ENCODE results near the gene CD44. TPM values are rescaled to one million over a fixed set of nuclear protein-coding genes. Genes with fewer than 3 reads are reported as not detected.

The CD44 gene
- total RNA-seq, 4 donors from 2014 or later: 861 to 1,282 (median 914) TPM

DNA sequence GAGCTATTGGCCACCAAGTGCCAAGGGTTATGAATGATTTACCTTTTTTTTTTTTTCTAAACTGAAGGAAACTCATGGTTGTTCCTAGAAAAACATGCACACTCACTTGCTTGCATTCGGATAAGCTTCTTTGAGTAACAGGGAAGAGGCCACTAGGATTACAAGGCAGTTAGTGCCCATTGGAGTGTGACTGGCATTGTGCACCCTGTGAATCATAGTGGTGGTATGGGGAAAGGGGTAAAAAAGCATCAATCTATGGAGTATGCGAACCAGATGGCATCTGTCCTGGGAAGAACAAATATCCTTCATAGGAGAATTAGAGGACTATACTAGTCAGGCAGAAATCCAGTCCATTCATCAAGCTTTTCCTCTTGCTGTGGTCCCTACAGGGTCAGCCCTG is 24.2 kb downstream of the CD44 start:
- DNase-seq (ENCODE audit: low spot score in 2 of 2): no peak
- intact Hi-C loops (cut with DNase I; ENCODE audit: low total_unique reads): no loop called here
- TF ChIP-seq, protein P1, sequence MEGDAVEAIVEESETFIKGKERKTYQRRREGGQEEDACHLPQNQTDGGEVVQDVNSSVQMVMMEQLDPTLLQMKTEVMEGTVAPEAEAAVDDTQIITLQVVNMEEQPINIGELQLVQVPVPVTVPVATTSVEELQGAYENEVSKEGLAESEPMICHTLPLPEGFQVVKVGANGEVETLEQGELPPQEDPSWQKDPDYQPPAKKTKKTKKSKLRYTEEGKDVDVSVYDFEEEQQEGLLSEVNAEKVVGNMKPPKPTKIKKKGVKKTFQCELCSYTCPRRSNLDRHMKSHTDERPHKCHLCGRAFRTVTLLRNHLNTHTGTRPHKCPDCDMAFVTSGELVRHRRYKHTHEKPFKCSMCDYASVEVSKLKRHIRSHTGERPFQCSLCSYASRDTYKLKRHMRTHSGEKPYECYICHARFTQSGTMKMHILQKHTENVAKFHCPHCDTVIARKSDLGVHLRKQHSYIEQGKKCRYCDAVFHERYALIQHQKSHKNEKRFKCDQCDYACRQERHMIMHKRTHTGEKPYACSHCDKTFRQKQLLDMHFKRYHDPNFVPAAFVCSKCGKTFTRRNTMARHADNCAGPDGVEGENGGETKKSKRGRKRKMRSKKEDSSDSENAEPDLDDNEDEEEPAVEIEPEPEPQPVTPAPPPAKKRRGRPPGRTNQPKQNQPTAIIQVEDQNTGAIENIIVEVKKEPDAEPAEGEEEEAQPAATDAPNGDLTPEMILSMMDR (IDR thresholded peaks at IDR 0.05): no peak
- no peak for TF ChIP-seq POLR2A (IDR thresholded peaks at IDR 0.05)
- WGBS, 2 donors: 76% methylated on average over 2 of the region's 2 CpGs
- H3K4me3 ChIP-seq (ENCODE audit: low read depth, poor library complexity, severe bottlenecking): no peak overlapping the region

DNA sequence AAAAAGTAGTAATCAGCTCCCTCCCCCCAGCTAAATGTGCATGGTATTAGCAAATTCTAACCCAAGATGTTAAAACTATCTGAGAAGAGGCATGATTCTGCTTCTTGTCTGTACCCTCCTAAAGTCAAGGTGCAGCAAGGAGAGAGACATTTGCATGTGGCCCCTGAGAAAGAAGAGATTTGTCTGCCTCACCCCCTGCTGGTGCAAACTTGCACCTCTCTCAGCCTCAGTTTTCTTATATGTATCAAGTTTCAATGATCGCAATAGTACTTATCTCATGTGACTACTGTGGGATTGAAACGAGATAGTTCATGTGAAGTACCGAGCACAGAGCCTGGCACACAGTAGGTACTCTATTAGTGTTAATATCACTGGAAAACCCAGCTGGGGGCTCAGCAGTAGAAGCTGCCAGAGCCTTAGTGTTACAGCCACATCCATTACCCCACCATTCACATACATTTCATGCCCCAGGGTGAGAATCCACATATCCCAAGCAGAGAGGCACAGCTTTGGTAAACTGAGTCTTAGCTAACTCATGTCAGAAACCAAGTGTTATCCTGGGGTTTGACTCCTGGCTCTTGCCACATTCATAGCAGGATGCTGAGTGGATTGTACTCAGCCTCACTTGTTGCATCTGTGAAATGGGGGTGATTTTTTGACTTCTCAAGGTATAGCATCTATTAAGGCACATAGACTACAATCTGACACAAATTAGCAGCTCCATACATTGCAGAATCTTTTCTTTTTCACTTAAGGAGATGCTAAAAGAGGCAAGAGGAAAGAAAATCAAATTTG is 24.9 kb downstream of the CD44 start:
- intact Hi-C loops (cut with DNase I; ENCODE audit: low total_unique reads): no loop called here
- 58 to 78% methylated on average over 3 of the region's 3 CpGs for WGBS, 2 donors

DNA sequence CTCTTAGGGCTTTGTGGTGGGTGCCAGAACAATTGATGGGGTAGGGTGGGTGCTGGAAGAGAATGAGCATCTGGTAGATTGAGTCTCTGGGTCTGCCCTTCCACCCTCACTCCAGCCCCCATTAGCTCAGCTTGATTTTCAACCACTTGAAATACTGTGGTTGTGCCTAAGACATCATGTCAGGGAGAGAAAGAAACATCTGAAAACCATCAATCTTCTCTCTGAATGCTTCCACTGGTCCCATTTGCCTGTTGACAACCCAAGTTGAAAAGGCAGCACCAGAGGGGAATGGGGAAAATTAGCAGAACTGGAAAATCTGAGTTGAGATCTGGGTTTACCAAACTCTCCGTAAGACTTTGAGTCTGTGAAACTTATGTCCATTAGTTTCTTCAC is 26.1 kb downstream of the CD44 start:
- no peak overlapping the region for H3K4me3 ChIP-seq (ENCODE audit: low read depth, poor library complexity, severe bottlenecking)
- TF ChIP-seq POLR2A (IDR thresholded peaks at IDR 0.05): no peak
- 44 to 47% methylated on average over 1 of the region's 1 CpG for WGBS, 2 donors
- intact Hi-C loops (cut with DNase I; ENCODE audit: low total_unique reads): no loop called here
- DNase-seq (ENCODE audit: low spot score in 2 of 2): no peak

More for the DNA sequence above, 24.9 kb downstream of the CD44 start:
- H3K4me3 ChIP-seq (ENCODE audit: low read depth, poor library complexity, severe bottlenecking): no peak overlapping the region
- no peak for DNase-seq (ENCODE audit: low spot score in 2 of 2)
- TF ChIP-seq, protein P1 (IDR thresholded peaks at IDR 0.05): no peak
- TF ChIP-seq POLR2A (IDR thresholded peaks at IDR 0.05): no peak

DNA sequence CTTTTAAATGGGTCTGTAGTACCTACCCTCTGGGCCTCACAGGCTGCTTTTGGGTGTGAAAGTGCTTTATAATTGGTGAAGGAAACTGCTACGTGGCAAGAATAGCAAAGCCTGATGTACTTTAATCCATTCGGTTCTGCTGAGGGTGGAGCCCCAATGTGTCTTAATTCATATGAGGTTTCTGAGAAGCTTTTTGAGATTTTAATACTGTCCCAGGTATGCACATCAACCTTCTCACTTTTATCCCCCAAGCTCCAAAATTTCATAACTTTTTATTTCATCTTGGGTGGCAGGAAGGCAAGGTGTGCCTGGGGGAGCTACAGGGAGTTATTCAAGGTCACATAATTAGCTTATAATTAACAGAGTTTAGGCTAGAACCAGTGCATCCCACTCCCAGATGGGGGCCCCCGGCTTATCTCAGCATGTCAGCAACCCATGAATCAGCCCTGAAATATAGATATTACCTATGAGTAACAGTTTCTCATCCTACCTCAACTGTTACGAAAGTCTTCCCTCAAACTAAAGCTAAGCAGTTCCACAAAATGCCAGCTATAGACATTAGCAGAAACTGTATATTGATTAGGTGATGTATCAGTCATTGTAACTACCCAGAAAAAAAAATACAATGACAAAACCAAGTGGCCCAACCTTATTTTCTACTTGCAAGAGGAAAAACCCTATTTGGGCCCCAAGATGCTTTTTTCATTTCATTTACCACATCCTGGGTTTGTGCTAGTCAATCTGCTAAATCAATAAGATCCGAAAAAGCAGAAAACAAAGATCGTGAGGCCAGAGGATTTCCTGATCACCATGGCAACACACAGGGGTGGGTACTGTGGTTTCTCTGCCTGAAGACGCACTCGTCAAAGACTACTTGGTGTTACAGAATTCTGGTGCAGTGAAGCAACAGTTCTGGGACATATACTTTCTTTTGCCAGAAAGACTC is 26.7 kb downstream of the CD44 start:
- WGBS, 2 donors: 40% methylated on average over 8 of the region's 8 CpGs
- DNase-seq (ENCODE audit: low spot score in 2 of 2): peak in 1 of 2 donors; percentile 78

DNA sequence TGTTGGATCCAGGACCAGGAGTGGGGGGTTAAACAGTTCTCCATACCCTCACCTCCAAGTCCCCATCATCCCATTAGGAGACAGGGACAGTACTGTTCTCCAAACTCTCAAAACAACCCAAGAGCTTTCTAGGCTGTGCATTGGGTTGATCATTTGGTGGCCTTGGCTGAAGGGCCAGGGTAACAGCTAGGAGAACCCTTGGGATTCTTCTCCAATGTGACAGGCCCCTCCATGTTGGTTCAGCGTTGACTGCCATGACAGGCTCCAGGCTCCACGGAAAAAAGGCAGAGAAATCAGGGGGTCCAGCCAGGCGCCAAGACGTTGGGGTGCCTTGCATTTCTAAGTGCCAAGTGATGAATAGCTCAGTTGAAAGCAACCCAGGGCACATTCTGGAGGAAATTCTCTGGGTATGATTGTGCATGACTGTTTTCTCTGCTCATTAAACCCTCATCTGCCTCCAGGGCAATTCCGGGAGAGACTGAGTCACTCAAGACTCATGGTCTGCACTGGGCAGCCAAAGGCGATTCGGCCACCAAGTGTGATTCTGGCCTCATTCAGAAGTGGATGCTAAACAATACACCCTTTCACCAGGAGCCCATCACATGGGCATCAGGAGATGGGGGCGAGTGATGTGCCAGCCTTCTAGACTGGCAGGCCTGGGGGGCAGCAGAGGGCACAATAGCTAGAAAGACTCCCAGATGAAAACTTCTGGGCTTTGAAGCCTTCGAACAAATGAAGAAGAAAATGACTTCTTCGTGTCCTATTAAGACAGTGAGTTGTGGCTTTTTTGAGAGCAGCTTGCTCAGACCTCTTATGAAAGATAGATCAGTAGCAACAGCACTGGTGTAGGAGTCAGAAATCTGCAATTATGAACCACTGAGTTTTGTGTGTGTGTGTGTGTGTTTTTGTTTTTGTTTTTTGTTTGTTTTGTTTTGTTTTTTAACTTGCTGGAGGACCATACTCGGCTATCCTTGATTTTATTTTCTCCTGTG is 27.7 kb downstream of the CD44 start:
- DNase-seq (ENCODE audit: low spot score in 2 of 2): peak in 1 of 2 donors; percentile 59
- TF ChIP-seq, protein P1 (IDR thresholded peaks at IDR 0.05): no peak
- no peak for TF ChIP-seq POLR2A (IDR thresholded peaks at IDR 0.05)
- intact Hi-C loops (cut with DNase I; ENCODE audit: low total_unique reads): no loop called here
- WGBS, 2 donors: 45 to 52% methylated on average over 11 of the region's 11 CpGs
- H3K4me3 ChIP-seq (ENCODE audit: low read depth, poor library complexity, severe bottlenecking): no peak overlapping the region

More for the DNA sequence above, 26.7 kb downstream of the CD44 start:
- H3K4me3 ChIP-seq (ENCODE audit: low read depth, poor library complexity, severe bottlenecking): no peak overlapping the region
- TF ChIP-seq POLR2A (IDR thresholded peaks at IDR 0.05): no peak
- TF ChIP-seq, protein P1 (IDR thresholded peaks at IDR 0.05): no peak
- intact Hi-C loops (cut with DNase I; ENCODE audit: low total_unique reads): no loop called here

Data from lower leg skin (tissue), 4 donors.